ENCODE results near the gene NACAD.

GRCh38 chr7:45068236-45069023 lies 20.3 kb downstream of the NACAD start:
- TF ChIP-seq CTCF (IDR thresholded peaks at IDR 0.05; ENCODE audit: low read depth, low read length, poor library complexity, severe bottlenecking) (no peak), EZH2phosphoT487 (IDR thresholded peaks at IDR 0.05; ENCODE audit: borderline replicate concordance, low read length) (no peak)

Data from DOHH2 (cell line).